SKM-1 treated with dmso at 0.1 percent for 144 hours (cell line): ENCODE results near the gene SMCO4.

Experiments used
- DNase-seq: peaks from one replicate; lab custom pipeline; 2025; ENCODE audit not compliant: unreplicated experiment; lab: John Stamatoyannopoulos, UW

Gene SMCO4

GRCh38 chr11:93528757-93529645, 14.2 kb downstream of the SMCO4 start:
- no peak for DNase-seq

DNA sequence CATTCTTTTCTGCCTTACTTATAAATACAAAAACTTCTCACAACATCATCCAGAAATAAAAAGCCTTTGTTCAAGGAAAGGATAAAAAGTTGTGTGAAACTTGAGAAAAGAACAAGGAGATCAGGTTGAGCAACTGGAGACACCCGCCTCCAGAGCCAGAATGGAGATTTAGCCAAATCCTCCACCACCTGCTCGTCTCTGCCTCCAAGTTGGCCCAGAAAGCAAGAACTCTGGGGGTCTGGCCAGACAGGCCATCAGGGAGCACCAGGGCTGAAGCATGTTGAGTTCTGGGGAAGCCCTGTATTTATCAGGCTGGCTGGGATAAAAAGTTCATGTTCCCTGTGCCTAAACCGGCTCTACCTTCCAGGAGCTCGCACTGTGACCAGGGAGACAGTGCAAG, 14.9 kb downstream of the SMCO4 start:
- no peak for DNase-seq

DNA sequence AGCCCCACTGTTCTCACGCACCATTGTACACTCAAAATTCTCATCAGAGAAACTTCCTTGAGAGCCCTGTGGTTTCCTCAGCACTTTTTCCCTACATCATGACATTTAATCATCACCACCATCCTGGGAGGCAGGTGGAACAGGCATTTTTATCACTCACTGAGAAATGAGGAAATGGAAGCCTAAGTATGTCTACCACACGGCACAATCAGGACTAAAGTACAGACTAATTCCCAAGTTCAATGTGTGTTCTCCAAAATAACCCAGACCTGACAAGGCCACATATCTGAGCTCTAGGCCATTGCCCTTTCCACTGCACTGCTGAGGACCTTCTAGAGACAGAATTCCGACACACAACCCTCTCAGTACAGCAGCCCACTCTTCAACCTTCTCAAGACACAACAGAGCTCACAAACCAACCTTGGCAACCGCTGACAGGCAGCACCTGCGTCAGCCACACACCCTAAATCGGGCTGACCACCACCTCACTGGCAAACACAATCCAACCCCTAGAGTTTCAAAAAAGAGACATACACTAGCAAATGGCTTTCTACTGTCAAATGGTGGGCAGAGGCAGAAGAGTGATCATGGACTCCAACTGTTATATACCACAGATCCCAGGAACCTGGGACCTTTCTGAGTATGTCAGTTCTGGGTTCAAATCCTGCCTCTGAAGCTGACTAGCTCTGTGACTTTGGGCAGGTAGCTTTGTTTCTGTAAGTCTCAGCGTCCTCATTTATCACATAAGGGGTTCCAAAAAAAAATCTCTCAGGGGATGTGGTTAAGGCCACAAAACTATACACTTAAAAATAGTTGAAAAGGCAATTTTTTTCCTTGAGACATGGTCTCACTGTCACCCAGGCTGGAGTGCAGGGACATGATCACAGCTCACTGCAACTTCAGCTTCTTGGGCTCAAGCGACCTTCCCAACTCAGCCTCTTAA, 16.3 kb downstream of the SMCO4 start:
- DNase-seq, result no peak

DNA sequence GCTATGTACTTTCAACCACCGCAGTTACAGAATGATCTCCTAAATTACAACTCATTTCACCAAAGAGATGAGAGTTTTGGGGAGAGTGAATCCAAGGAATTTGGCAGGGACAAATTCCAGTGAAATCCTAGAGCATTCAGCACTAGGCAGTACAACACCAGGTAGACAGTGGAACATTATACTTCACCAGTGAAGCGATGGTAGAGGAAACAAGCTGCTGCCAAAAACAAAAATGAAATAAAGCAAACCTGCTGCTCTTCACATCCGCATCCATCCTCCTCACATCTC, 16.9 kb downstream of the SMCO4 start:
- DNase-seq, result no peak

DNA sequence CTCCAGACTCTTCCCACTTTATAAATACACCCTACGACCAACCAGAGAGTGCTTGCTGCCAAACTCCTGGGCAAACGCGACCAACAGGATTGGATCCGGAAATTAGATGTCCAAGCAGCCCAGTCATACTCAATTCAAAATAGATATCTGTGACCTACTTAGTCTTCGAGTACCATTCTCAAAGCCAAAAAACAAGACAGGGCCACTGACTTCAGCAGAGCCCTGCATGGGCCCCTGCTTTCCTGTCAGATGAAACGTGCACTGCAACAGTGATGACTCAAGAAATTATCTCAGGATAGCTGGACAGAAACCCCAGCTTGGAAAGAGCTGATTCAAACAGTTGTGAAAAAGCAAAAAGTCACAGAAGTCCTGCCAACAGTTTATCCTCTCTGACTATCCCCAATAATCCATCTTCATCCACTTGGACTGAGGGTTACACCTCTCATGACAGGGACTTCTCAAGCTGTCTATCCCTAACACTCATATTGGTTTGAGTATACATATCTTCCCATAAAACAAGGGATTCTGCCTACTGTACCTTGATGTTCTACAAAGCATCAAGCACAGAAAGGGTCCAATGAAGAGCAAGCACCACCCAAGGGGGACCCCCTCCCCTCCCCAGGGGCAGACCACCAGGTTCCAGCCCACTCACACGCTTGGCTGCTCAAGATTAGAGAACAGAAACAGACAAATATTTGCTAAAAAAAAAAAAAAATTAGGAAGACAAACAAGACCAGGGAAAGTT, 17.4 kb downstream of the SMCO4 start:
- no peak for DNase-seq

GRCh38 chr11:93524858-93525257, 18.3 kb downstream of the SMCO4 start:
- DNase-seq, result no peak

DNA sequence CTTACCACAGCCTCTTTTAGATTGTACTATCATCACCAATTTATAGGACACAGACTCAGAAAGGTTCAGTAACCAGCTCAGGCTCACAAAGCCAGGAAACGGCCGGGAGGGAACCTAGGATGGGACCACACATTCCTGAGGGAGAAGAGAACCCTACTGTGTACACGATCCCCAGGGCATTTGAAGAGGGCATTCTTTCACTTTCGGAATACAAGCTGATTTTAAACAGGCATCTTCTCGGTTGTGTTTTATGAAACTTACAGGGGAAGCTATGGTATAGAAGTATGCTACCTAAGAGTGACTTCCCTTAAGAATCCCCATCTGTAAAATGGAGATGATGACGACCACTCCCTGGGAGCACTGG, 19.0 kb downstream of the SMCO4 start:
- no peak for DNase-seq

- DNase-seq, result no peak
Observed at GRCh38 chr11:93520726-93521509, 22.3 kb downstream of the SMCO4 start.

GRCh38 chr11:93519179-93519578, 24.0 kb downstream of the SMCO4 start:
- no peak for DNase-seq

- DNase-seq, result no peak
Observed at GRCh38 chr11:93518081-93518480, 25.1 kb downstream of the SMCO4 start.

- DNase-seq, result no peak
Observed at GRCh38 chr11:93517611-93518010, 25.6 kb downstream of the SMCO4 start.

GRCh38 chr11:93517041-93517440, 26.1 kb downstream of the SMCO4 start:
- DNase-seq, result no peak

DNA sequence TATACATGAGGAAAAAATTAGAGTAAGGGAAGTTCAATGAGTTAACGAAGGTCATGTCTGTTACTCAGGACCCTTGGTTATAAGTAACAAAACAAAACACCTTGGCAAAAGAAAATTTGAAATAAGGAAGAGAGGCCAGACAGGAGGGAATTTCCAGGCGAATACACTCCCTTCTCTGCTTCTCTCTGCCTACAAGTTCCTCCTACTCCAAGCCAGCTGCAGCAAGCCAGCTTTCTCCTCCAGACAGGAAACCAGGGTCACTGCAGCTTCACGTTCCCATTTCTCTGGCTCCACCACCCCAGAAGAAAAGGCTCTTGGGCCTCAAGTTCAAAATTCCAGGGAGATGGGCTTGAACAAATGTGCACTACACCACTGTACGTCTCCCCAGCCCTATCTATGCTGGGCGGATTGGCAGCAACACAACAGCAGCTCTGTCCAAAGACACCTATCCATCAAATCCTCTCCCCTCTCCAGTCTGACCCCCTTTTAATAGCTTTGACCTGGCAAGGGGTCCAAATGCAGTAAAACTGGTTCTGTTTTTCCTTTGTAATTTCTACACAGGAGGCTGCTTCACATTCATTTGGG, 27.7 kb downstream of the SMCO4 start:
- DNase-seq, result no peak

DNA sequence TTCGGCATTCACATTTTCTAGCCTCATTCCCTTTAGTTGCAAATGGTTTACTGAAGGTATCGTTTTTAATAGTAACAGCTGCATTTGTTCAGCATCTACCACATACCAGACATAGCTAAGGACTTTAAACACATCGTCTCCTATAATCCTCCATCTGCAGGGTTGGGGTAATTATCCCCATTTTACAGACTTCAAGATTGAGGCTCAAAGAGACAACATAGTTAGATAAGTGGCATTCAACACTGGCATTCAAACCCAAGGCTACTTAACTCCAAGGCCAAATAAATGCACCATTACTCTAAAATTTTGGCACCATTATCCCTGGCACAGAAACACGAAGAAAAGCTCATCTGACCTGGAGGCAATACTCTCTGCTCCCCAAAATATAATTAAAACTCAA, 28.5 kb downstream of the SMCO4 start:
- DNase-seq, result no peak

GRCh38 chr11:93513772-93514171, 29.4 kb downstream of the SMCO4 start:
- no peak for DNase-seq

DNA sequence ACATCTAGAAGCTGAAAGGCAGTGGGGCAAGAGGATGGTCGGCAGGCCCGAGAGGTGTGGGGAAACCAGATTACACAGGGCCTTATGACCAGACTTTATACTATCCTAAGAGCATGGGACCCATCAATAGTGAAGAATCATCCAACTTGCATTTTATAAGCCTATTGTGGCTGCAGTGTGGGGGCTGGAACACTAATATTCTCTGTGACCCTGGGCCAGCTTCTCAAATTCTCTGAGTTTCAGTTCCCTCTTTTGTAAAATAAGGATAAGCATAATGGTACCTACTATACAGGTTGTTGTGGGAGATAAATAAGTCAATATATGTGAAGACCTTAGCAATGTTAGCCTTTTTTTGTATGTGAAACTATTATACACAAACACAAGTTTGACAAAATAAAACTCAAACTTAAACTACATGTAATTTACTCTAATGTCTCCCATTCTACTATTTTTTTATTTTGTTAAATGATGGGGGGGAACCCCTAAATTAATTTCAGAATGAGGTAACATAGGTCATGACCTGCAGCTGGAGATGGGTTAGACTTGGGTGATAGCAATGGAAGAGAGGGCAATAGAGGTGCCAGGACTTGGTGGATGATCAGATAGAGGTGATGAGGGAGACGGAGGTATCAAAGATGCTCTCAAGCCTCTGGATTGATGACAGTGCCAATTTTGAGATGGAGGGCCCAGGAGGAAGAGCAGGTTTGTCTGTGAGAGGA, 30.1 kb downstream of the SMCO4 start:
- DNase-seq, result no peak

GRCh38 chr11:93512073-93512475, 31.1 kb downstream of the SMCO4 start:
- no peak for DNase-seq

GRCh38 chr11:93510196-93510873, 32.9 kb downstream of the SMCO4 start:
- no peak for DNase-seq

DNA sequence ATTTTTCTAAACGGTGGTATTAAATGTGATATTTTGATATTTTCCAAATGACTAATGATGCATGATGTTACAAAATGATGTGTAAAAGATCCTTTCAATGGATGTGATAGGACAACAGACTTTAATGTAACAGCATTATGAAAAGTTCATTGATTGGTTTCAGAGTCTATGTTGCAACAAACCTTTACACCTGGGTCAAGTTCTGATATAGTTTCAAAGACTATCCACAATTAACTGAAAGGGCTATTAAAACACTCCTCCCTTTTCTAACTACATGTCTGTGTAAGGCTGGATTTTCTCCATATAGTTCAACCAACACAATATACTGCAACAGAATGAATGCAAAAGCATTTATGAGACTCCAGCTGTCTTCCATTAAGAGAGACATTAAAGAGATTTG, 35.7 kb downstream of the SMCO4 start:
- DNase-seq, result no peak
